GM12873 (cell line): Measurements from ENCODE around the gene GALNT17.

Source experiments
- CTCF ChIP-seq: IDR thresholded peaks from 2 replicates; pipeline ENCODE4 v1.5.1; 2012; ENCODE audit warnings: low read depth, mild to moderate bottlenecking, moderate library complexity, low read length, control low read depth; ENCODE audit not compliant: insufficient read depth; ENCODE audit errors: missing control alignments

The GALNT17 gene

GRCh38 chr7:71457021-71457420 is 325.1 kb downstream of the GALNT17 start:
- no peak for TF ChIP-seq CTCF

- no peak for TF ChIP-seq CTCF
These were observed 326.1 kb downstream of the GALNT17 start for GRCh38 chr7:71457846-71458590.

DNA sequence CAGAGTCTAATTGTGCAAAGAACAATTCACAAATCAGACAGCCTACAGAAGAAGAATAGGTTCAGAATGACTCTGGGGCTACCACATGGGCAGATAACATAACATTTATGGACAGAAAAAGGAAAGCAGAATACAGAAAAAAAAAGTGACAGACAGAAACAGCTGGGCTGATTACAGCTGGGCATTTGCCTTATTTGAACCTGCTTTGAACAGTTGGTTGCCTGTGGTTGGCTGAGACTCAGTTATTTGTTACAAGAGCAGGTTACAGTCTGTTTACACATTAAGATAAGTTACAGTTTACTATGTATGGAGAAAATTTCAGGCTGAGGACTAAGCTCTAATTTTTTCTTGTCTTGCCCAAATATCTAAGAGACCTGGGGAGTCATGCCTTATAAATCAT is 327.2 kb downstream of the GALNT17 start:
- TF ChIP-seq CTCF, result no peak

DNA sequence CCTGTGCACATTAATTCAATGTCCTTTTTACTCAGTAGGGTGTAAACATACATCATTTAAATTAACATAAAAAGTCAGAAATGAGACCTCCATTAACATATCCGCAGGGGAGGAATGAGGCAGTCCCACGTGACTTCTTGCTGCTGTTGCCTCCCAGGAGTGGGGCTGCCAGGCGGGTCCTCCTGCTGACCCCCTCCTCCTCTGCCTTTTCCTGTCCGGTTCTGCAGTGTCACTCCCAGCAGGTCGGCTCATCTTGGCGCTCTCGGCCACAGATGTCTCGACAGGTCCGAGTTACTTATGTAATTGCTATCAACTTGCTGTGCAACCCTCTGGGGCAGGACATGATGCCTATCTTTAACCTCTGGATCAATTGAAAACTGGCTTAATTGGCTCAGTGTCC is 329.6 kb downstream of the GALNT17 start:
- no peak for TF ChIP-seq CTCF

- TF ChIP-seq CTCF, result no peak
These were observed 333.8 kb downstream of the GALNT17 start for GRCh38 chr7:71465741-71466189.

GRCh38 chr7:71466448-71467145 is 334.7 kb downstream of the GALNT17 start:
- no peak for TF ChIP-seq CTCF

DNA sequence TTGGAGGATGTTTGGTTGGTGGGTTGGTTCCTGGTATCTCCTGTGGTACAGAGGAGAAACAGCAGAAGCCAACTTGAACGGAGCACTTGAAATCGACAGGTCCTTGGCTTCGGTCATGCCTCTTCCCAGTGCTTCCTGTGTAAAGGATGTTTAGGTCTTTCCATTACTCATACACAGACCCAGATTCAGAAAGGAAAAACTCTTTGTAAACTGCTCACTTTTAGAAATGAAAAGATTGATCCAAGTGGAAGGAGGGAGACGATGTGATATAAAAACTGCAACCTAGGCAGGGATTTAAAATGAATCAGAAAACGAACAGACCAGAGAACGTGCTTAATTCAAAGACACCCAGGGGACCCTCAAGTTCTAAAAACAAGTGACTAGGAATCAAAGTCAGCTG is 338.4 kb downstream of the GALNT17 start:
- no peak for TF ChIP-seq CTCF
